Loucy (cell line): ENCODE results near the gene MYT1.

ENCODE experiments used
- H2AFZ ChIP-seq: fragments of 200-600 bp; sonication (generic); 2 replicates; pipeline ENCODE4 v1.6.0; 2016; ENCODE audit warnings: antibody characterized with exemption, mild to moderate bottlenecking, low read length, moderate library complexity
- H3F3A ChIP-seq: fragments of 200-600 bp; 2 replicates; pipeline ENCODE4 v1.6.0; 2016; ENCODE audit warnings: antibody characterized with exemption, low read depth, mild to moderate bottlenecking
- H3K27me3 ChIP-seq: fragments of 200-600 bp; sonication (generic); 2 replicates; pipeline ENCODE4 v1.6.1; 2014; ENCODE audit warnings: low read length, mild to moderate bottlenecking; ENCODE audit not compliant: insufficient read depth, poor library complexity, severe bottlenecking
- H3K36me3 ChIP-seq: fragments of 200-600 bp; sonication (generic); 2 replicates; pipeline ENCODE4 v1.6.1; 2016; ENCODE audit warnings: low read length; ENCODE audit not compliant: insufficient read depth
- H3K4me1 ChIP-seq: fragments of 200-600 bp; sonication (generic); 2 replicates; pipeline ENCODE4 v1.5.1; 2014; ENCODE audit warnings: low read length, mild to moderate bottlenecking; ENCODE audit not compliant: insufficient read depth, poor library complexity, severe bottlenecking
- H3K4me2 ChIP-seq: fragments of 200-600 bp; sonication (generic); 2 replicates; pipeline ENCODE4 v1.6.0; 2014; ENCODE audit warnings: antibody characterized with exemption, low read length, low read depth, mild to moderate bottlenecking; ENCODE audit not compliant: poor library complexity, severe bottlenecking
- H3K4me3 ChIP-seq: fragments of 200-600 bp; sonication (generic); 2 replicates; pipeline ENCODE4 v1.5.1; 2014; ENCODE audit warnings: low read length, mild to moderate bottlenecking, mixed read lengths; ENCODE audit not compliant: poor library complexity, severe bottlenecking
- H3K79me2 ChIP-seq: fragments of 200-600 bp; sonication (generic); 2 replicates; pipeline ENCODE4 v1.6.1; 2014; ENCODE audit warnings: low read length; ENCODE audit not compliant: insufficient read depth
- H3K9ac ChIP-seq: fragments of 200-600 bp; sonication (generic); 2 replicates; pipeline ENCODE4 v1.6.0; 2014; ENCODE audit warnings: mild to moderate bottlenecking, low read depth, low read length, moderate library complexity; ENCODE audit not compliant: poor library complexity, severe bottlenecking
- H3K9me2 ChIP-seq: fragments of 200-600 bp; sonication (generic); replicated peaks from 2 replicates; pipeline ENCODE4 v1.6.1; 2016; ENCODE audit warnings: low read depth, low read length, mixed read lengths
- H3K9me3 ChIP-seq: fragments of 200-600 bp; sonication (generic); 2 replicates; pipeline ENCODE4 v1.6.1; 2014; ENCODE audit warnings: mild to moderate bottlenecking, antibody characterized with exemption, low read length, low read depth; ENCODE audit not compliant: insufficient read depth
- H4K20me1 ChIP-seq: fragments of 200-600 bp; sonication (generic); 2 replicates; pipeline ENCODE4 v1.6.0; 2014; ENCODE audit warnings: antibody characterized with exemption, low read length, mild to moderate bottlenecking; ENCODE audit not compliant: insufficient read depth, poor library complexity, severe bottlenecking
- CTCF ChIP-seq: fragments of 200-600 bp; sonication (generic); conservative IDR thresholded peaks from 2 replicates; pipeline ENCODE4 v1.5.1; 2014; ENCODE audit warnings: mild to moderate bottlenecking, antibody characterized with exemption, low read length
- EZH2phosphoT487 ChIP-seq: fragments of 200-600 bp; IDR thresholded peaks from 2 replicates; pipeline ENCODE4 v1.6.1; 2018; ENCODE audit warnings: antibody characterized with exemption, mild to moderate bottlenecking, moderate library complexity, borderline replicate concordance

MYT1 gene

GRCh38 chr20:64242797-64243475, 78.7 kb downstream of the MYT1 start:
- Histone ChIP-seq H3K4me3 (no peak overlapping the region), H3K9me3 (peaks cover 25% of the 10 kb centered on the region; the same call in 1 of the 2 replicates), H3F3A (no peaks in the 10 kb centered on the region), H3K36me3 (no peaks in the 10 kb centered on the region), H4K20me1 (no peaks in the 10 kb centered on the region), H3K9ac (no peak overlapping the region), H2AFZ (no peak overlapping the region), H3K79me2 (no peaks in the 10 kb centered on the region), H3K27me3 (no peaks in the 10 kb centered on the region), H3K9me2 (no peaks in the 10 kb centered on the region), H3K4me1 (no peaks in the 10 kb centered on the region), H3K4me2 (no peak overlapping the region)
- TF ChIP-seq CTCF (no peak), EZH2phosphoT487 (no peak)

- Histone ChIP-seq H3K79me2 (no peaks in the 10 kb centered on the region), H3F3A (no peaks in the 10 kb centered on the region), H4K20me1 (no peaks in the 10 kb centered on the region), H3K36me3 (no peaks in the 10 kb centered on the region), H3K27me3 (no peaks in the 10 kb centered on the region), H3K9me2 (no peaks in the 10 kb centered on the region), H3K9ac (no peak overlapping the region), H3K9me3 (peaks cover 25% of the 10 kb centered on the region; the same call in 1 of the 2 replicates), H3K4me1 (no peaks in the 10 kb centered on the region), H3K4me2 (no peak overlapping the region), H3K4me3 (no peak overlapping the region), H2AFZ (no peak overlapping the region)
- TF ChIP-seq EZH2phosphoT487 (no peak), CTCF (no peak)
Measured at GRCh38 chr20:64244281-64244805, 80.1 kb downstream of the MYT1 start.

- Histone ChIP-seq H3K4me1 (no peaks in the 10 kb centered on the region), H3K9me3 (peaks cover 25% of the 10 kb centered on the region; the same call in 1 of the 2 replicates), H3K9me2 (no peaks in the 10 kb centered on the region), H3K9ac (no peak overlapping the region), H4K20me1 (no peaks in the 10 kb centered on the region), H3K27me3 (no peaks in the 10 kb centered on the region), H3F3A (no peaks in the 10 kb centered on the region), H3K4me2 (no peak overlapping the region), H2AFZ (no peak overlapping the region), H3K79me2 (no peaks in the 10 kb centered on the region), H3K4me3 (no peak overlapping the region), H3K36me3 (no peaks in the 10 kb centered on the region)
- TF ChIP-seq EZH2phosphoT487 = no peak
- no peak for TF ChIP-seq CTCF
Measured at GRCh38 chr20:64244870-64245603, 80.8 kb downstream of the MYT1 start.
